Stimulated activated naive CD8-positive, alpha-beta T cell treated with anti-CD3 and anti-CD28 coated beads, Interleukin-15, amount 100 ng/mL, for 72 hours (primary cell): ENCODE results near the gene TCF4.

Experiments
- ATAC-seq: fragments of 150-1000 bp; cut with Tn5 transposase; 2 replicates; pipeline ENCODE4 v1.10.0; 2021; ENCODE audit warnings: mild to moderate bottlenecking, moderate library complexity
- DNase-seq, 2 donors: peaks; one replicate each; pipeline ENCODE4 v3.0.0; 2021 to 2022
- H3K27ac Mint-ChIP-seq, 2 donors: one replicate each; pipeline ENCODE4 v1.8.0; 2022; ENCODE audit warnings: mild to moderate bottlenecking in 2 of 2, mixed read lengths in 2 of 2, moderate library complexity in 2 of 2
- H3K27me3 Mint-ChIP-seq: one replicate; pipeline ENCODE4 v1.8.0; 2022; ENCODE audit warnings: mixed read lengths
- H3K4me1 Mint-ChIP-seq: one replicate; pipeline ENCODE4 v1.8.0; 2022; ENCODE audit warnings: mild to moderate bottlenecking, mixed read lengths
- H3K4me3 Mint-ChIP-seq, 2 donors: one replicate each; pipeline ENCODE4 v1.8.0; 2022; ENCODE audit warnings: mild to moderate bottlenecking in 2 of 2, mixed read lengths in 2 of 2, moderate library complexity in 1 of 2
- H3K9me3 Mint-ChIP-seq, 2 donors: one replicate each; pipeline ENCODE4 v1.8.0; 2022; ENCODE audit warnings: mixed read lengths in 2 of 2

The TCF4 gene

GRCh38 chr18:55433648-55434047 is 154.3 kb downstream of the TCF4 start:
- ATAC-seq, result no peak
- no peak overlapping the region for H3K27ac Mint-ChIP-seq
- no peaks in the 10 kb centered on the region for H3K27me3 Mint-ChIP-seq
- no peaks in the 10 kb centered on the region for H3K4me1 Mint-ChIP-seq
- no peak for DNase-seq
- H3K9me3 Mint-ChIP-seq, result peaks cover 0 to 6% of the 10 kb centered on the region in 2 donors
- H3K4me3 Mint-ChIP-seq, result no peak overlapping the region

GRCh38 chr18:55433140-55433539 is 154.9 kb downstream of the TCF4 start:
- no peaks in the 10 kb centered on the region for H3K27me3 Mint-ChIP-seq
- no peak overlapping the region for H3K27ac Mint-ChIP-seq
- peaks cover 0 to 10% of the 10 kb centered on the region in 2 donors for H3K9me3 Mint-ChIP-seq
- no peaks in the 10 kb centered on the region for H3K4me1 Mint-ChIP-seq
- ATAC-seq (no peak), DNase-seq (no peak)
- H3K4me3 Mint-ChIP-seq, result no peak overlapping the region

- no peaks in the 10 kb centered on the region for H3K4me1 Mint-ChIP-seq
- no peaks in the 10 kb centered on the region for H3K27me3 Mint-ChIP-seq
- DNase-seq (no peak), ATAC-seq (no peak)
- peaks cover 0 to 12% of the 10 kb centered on the region in 2 donors for H3K9me3 Mint-ChIP-seq
- no peak overlapping the region for H3K27ac Mint-ChIP-seq
- no peak overlapping the region for H3K4me3 Mint-ChIP-seq
Measured at GRCh38 chr18:55432307-55433040, 155.5 kb downstream of the TCF4 start.

- Mint-ChIP-seq H3K27ac (no peak overlapping the region), H3K27me3 (no peaks in the 10 kb centered on the region), H3K4me1 (no peaks in the 10 kb centered on the region), H3K4me3 (no peak overlapping the region), H3K9me3 (peaks cover 0 to 5% of the 10 kb centered on the region in 2 donors)
- no peak for ATAC-seq
- DNase-seq, result no peak
Measured at GRCh38 chr18:55430026-55430425, 158.0 kb downstream of the TCF4 start.

- no peak overlapping the region for H3K27ac Mint-ChIP-seq
Measured at GRCh38 chr18:55427951-55428350, 160.0 kb downstream of the TCF4 start.

GRCh38 chr18:55425698-55426097 is 162.3 kb downstream of the TCF4 start:
- peaks cover 0 to 5% of the 10 kb centered on the region in 2 donors for H3K9me3 Mint-ChIP-seq
- no peaks in the 10 kb centered on the region for H3K4me1 Mint-ChIP-seq
- H3K27me3 Mint-ChIP-seq, result peaks cover 19% of the 10 kb centered on the region
- no peak for ATAC-seq
- no peak overlapping the region for H3K4me3 Mint-ChIP-seq
- DNase-seq, result no peak
- no peak overlapping the region for H3K27ac Mint-ChIP-seq

More at GRCh38 chr18:55427951-55428350, 160.0 kb downstream of the TCF4 start:
- Mint-ChIP-seq H3K4me1 (no peaks in the 10 kb centered on the region), H3K27me3 (peaks cover 15% of the 10 kb centered on the region), H3K4me3 (no peak overlapping the region), H3K9me3 (peaks cover 0 to 5% of the 10 kb centered on the region in 2 donors)
- ATAC-seq, result no peak
- DNase-seq, result no peak

GRCh38 chr18:55422456-55423180 is 165.4 kb downstream of the TCF4 start:
- no peaks in the 10 kb centered on the region for H3K4me1 Mint-ChIP-seq
- peaks cover 30% of the 10 kb centered on the region for H3K27me3 Mint-ChIP-seq
- no peak overlapping the region for H3K27ac Mint-ChIP-seq
- DNase-seq (no peak), ATAC-seq (no peak)
- no peaks in the 10 kb centered on the region for H3K9me3 Mint-ChIP-seq
- no peak overlapping the region for H3K4me3 Mint-ChIP-seq

- H3K27me3 Mint-ChIP-seq, result peaks cover 37% of the 10 kb centered on the region
- DNase-seq, result no peak
- no peak for ATAC-seq
- no peak overlapping the region for H3K27ac Mint-ChIP-seq
- H3K9me3 Mint-ChIP-seq, result no peaks in the 10 kb centered on the region
- no peaks in the 10 kb centered on the region for H3K4me1 Mint-ChIP-seq
- H3K4me3 Mint-ChIP-seq, result no peak overlapping the region
Measured at GRCh38 chr18:55421615-55422419, 166.2 kb downstream of the TCF4 start.

GRCh38 chr18:55421308-55421614 is 166.7 kb downstream of the TCF4 start:
- Mint-ChIP-seq H3K4me1 (no peaks in the 10 kb centered on the region), H3K9me3 (no peaks in the 10 kb centered on the region), H3K4me3 (no peak overlapping the region), H3K27me3 (peaks cover 38% of the 10 kb centered on the region), H3K27ac (no peak overlapping the region)
- ATAC-seq (no peak), DNase-seq (no peak)

GRCh38 chr18:55420665-55421307 is 167.2 kb downstream of the TCF4 start:
- Mint-ChIP-seq H3K4me1 (no peaks in the 10 kb centered on the region), H3K9me3 (no peaks in the 10 kb centered on the region), H3K27me3 (peaks cover 38% of the 10 kb centered on the region), H3K4me3 (no peak overlapping the region), H3K27ac (peak overlapping the region in 1 of 2 donors; percentile 28)
- no peak for DNase-seq
- no peak for ATAC-seq

GRCh38 chr18:55419947-55420664 is 167.9 kb downstream of the TCF4 start:
- Mint-ChIP-seq H3K27ac (no peak overlapping the region), H3K4me3 (no peak overlapping the region), H3K27me3 (peaks cover 38% of the 10 kb centered on the region), H3K4me1 (peaks cover 3% of the 10 kb centered on the region), H3K9me3 (no peaks in the 10 kb centered on the region)
- no peak for DNase-seq
- ATAC-seq, result no peak

- ATAC-seq (no peak), DNase-seq (no peak)
- Mint-ChIP-seq H3K27ac (no peak overlapping the region), H3K27me3 (peaks cover 36% of the 10 kb centered on the region), H3K4me3 (no peak overlapping the region), H3K9me3 (no peaks in the 10 kb centered on the region), H3K4me1 (peaks cover 5% of the 10 kb centered on the region)
Measured at GRCh38 chr18:55419132-55419946, 168.7 kb downstream of the TCF4 start.

GRCh38 chr18:55418439-55418838 is 169.6 kb downstream of the TCF4 start:
- Mint-ChIP-seq H3K9me3 (no peaks in the 10 kb centered on the region), H3K27me3 (peaks cover 27% of the 10 kb centered on the region), H3K4me3 (no peak overlapping the region), H3K27ac (no peak overlapping the region), H3K4me1 (peaks cover 5% of the 10 kb centered on the region)
- ATAC-seq (no peak), DNase-seq (no peak)

GRCh38 chr18:55416791-55417190 is 171.2 kb downstream of the TCF4 start:
- H3K27ac Mint-ChIP-seq, result no peak overlapping the region
- ATAC-seq (no peak), DNase-seq (no peak)
- H3K4me1 Mint-ChIP-seq, result peaks cover 5% of the 10 kb centered on the region
- no peaks in the 10 kb centered on the region for H3K9me3 Mint-ChIP-seq
- no peak overlapping the region for H3K4me3 Mint-ChIP-seq
- H3K27me3 Mint-ChIP-seq, result peaks cover 23% of the 10 kb centered on the region
